Activated T-cell treated with anti-CD3 and anti-CD28 coated beads, Interleukin-2, amount 50 U/mL, for 4 hours (primary cell): Measurements from ENCODE around the gene SNTG2. TPM values are rescaled to one million over a fixed set of nuclear protein-coding genes. Genes with fewer than 3 reads are reported as not detected.

ENCODE experiments used
- ATAC-seq, 2 donors: fragments of 200-7000 bp; cut with Tn5 transposase; one replicate each; pipeline ENCODE4 v1.10.0; 2021
- DNase-seq: peaks from one replicate; pipeline ENCODE4 v3.0.0-alpha.2; 2020
- H3K27me3 Mint-ChIP-seq: one replicate; pipeline ENCODE4 v1.8.0; 2021; ENCODE audit warnings: low read depth, mixed read lengths
- H3K36me3 Mint-ChIP-seq: one replicate; pipeline ENCODE4 v1.8.0; 2022; ENCODE audit warnings: mixed read lengths; ENCODE audit not compliant: insufficient read depth
- H3K4me1 Mint-ChIP-seq: one replicate; pipeline ENCODE4 v1.8.0; 2021; ENCODE audit warnings: low read depth, mixed read lengths
- H3K4me3 Mint-ChIP-seq: one replicate; pipeline ENCODE4 v1.8.0; 2021; ENCODE audit warnings: mild to moderate bottlenecking, moderate library complexity, mixed read lengths
- H3K9me3 Mint-ChIP-seq: one replicate; pipeline ENCODE4 v1.8.0; 2021; ENCODE audit warnings: mixed read lengths
- total RNA-seq, 3 donors: library from RNA; stranded (reverse); gene quantifications; one replicate each; pipeline ENCODE4 v1.2.1, GENCODE V29; 2021

The SNTG2 gene
- total RNA-seq, 3 donors from 2014 or later = 0.22 to 1.0 (median 0.98) TPM

DNA sequence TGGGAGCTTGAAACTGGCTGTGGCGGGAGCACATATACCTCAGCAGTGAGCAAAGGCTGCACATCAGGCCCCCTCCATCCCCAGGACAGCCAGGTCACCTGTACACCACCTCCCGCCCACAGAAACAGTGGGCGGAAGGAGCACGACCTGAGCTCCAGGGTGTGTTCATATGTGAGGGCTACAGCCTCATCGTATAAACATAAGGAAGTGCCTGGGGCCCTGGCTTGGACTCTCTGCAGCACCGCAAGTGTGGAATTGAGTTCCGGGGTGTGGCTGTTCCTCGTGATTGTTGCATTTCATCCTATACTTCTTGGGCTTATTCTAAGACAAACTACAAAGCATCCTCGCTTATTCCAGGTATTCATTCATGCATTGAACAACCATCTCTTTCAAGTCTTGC, 402.5 kb downstream of the SNTG2 start:
- Mint-ChIP-seq H3K4me1 (no peaks in the 10 kb centered on the region), H3K27me3 (peaks cover 2% of the 10 kb centered on the region), H3K4me3 (no peak overlapping the region), H3K36me3 (no peaks in the 10 kb centered on the region), H3K9me3 (peaks cover 11% of the 10 kb centered on the region)
- no peak for ATAC-seq
- no peak for DNase-seq

GRCh38 chr2:1353543-1353942, 402.9 kb downstream of the SNTG2 start:
- Mint-ChIP-seq H3K4me3 (no peak overlapping the region), H3K9me3 (peaks cover 7% of the 10 kb centered on the region), H3K4me1 (no peaks in the 10 kb centered on the region), H3K36me3 (no peaks in the 10 kb centered on the region), H3K27me3 (peaks cover 2% of the 10 kb centered on the region)
- DNase-seq (no peak), ATAC-seq (no peak)

- H3K4me1 Mint-ChIP-seq = no peaks in the 10 kb centered on the region
- no peaks in the 10 kb centered on the region for H3K36me3 Mint-ChIP-seq
- no peaks in the 10 kb centered on the region for H3K9me3 Mint-ChIP-seq
- ATAC-seq (no peak), DNase-seq (no peak)
- peaks cover 2% of the 10 kb centered on the region for H3K27me3 Mint-ChIP-seq
- H3K4me3 Mint-ChIP-seq = no peak overlapping the region
Observed at GRCh38 chr2:1360144-1360543, 409.5 kb downstream of the SNTG2 start.

DNA sequence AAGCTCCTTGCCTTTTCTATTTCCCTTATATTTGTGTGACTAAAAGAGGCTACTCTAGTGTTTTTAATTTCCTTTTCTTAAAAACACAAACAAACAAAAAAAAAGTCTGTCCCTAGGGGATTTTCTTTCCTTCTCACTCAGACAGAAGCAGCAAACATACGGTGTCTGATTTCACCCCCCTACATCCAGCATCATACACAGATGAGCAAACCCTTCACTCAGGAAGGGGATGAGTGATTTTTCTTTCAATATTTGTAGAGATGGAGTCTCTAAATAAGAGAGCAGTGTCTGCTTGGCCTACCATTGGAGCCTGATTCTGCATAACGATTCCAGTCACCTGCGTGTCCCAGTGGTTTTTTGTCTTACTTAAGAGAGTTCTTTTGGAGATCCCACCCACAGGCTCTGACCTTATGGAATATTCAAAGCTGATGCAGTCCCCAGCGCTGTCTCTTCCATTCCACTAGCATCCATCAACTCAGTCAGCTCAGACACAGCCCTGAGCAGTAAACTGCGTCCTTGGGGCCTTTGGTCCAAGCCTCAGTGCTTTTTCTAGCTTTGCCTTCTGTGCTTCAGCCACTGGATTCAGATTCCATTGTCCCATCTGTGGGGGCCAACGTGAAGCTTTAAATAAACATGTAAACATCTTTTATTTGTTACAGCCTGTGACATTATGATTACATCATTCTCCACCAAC, 410.1 kb downstream of the SNTG2 start:
- no peak for ATAC-seq
- DNase-seq = no peak
- Mint-ChIP-seq H3K36me3 (no peaks in the 10 kb centered on the region), H3K4me3 (no peak overlapping the region), H3K9me3 (no peaks in the 10 kb centered on the region), H3K4me1 (no peaks in the 10 kb centered on the region), H3K27me3 (peaks cover 2% of the 10 kb centered on the region)

GRCh38 chr2:1363367-1363766, 412.7 kb downstream of the SNTG2 start:
- Mint-ChIP-seq H3K4me1 (peaks cover 7% of the 10 kb centered on the region), H3K4me3 (no peak overlapping the region)
- no peak for ATAC-seq

GRCh38 chr2:1366546-1367134, 416.0 kb downstream of the SNTG2 start:
- ATAC-seq (peak in 1 of 2 donors; percentile 43), DNase-seq (no peak)

More at GRCh38 chr2:1363367-1363766, 412.7 kb downstream of the SNTG2 start:
- H3K9me3 Mint-ChIP-seq = no peaks in the 10 kb centered on the region
- no peaks in the 10 kb centered on the region for H3K36me3 Mint-ChIP-seq
- H3K27me3 Mint-ChIP-seq = no peaks in the 10 kb centered on the region
- no peak for DNase-seq

GRCh38 chr2:1367601-1368000, 417.0 kb downstream of the SNTG2 start:
- Mint-ChIP-seq H3K4me1 (peaks cover 8% of the 10 kb centered on the region), H3K27me3 (no peaks in the 10 kb centered on the region), H3K4me3 (no peak overlapping the region), H3K36me3 (no peaks in the 10 kb centered on the region), H3K9me3 (no peaks in the 10 kb centered on the region)
- ATAC-seq (no peak), DNase-seq (no peak)

More at GRCh38 chr2:1366546-1367134, 416.0 kb downstream of the SNTG2 start:
- Mint-ChIP-seq H3K4me1 (peaks cover 7% of the 10 kb centered on the region), H3K4me3 (peak overlapping the region; percentile 24), H3K36me3 (no peaks in the 10 kb centered on the region), H3K27me3 (no peaks in the 10 kb centered on the region), H3K9me3 (no peaks in the 10 kb centered on the region)

GRCh38 chr2:1369905-1370304, 419.3 kb downstream of the SNTG2 start:
- no peaks in the 10 kb centered on the region for H3K9me3 Mint-ChIP-seq
- H3K4me1 Mint-ChIP-seq = peaks cover 8% of the 10 kb centered on the region
- H3K4me3 Mint-ChIP-seq = no peak overlapping the region
- H3K27me3 Mint-ChIP-seq = no peaks in the 10 kb centered on the region
- H3K36me3 Mint-ChIP-seq = no peaks in the 10 kb centered on the region
- ATAC-seq (no peak), DNase-seq (no peak)

- H3K4me3 Mint-ChIP-seq = no peak overlapping the region
Observed at GRCh38 chr2:1370461-1370860, 419.8 kb downstream of the SNTG2 start.

GRCh38 chr2:1371082-1371481, 420.4 kb downstream of the SNTG2 start:
- no peaks in the 10 kb centered on the region for H3K9me3 Mint-ChIP-seq
- H3K4me3 Mint-ChIP-seq = no peak overlapping the region
- H3K36me3 Mint-ChIP-seq = no peaks in the 10 kb centered on the region
- no peaks in the 10 kb centered on the region for H3K27me3 Mint-ChIP-seq
- peaks cover 5% of the 10 kb centered on the region for H3K4me1 Mint-ChIP-seq
- no peak for DNase-seq
- ATAC-seq = no peak

More at GRCh38 chr2:1370461-1370860, 419.8 kb downstream of the SNTG2 start:
- no peaks in the 10 kb centered on the region for H3K9me3 Mint-ChIP-seq
- DNase-seq (no peak), ATAC-seq (no peak)
- no peaks in the 10 kb centered on the region for H3K27me3 Mint-ChIP-seq
- peaks cover 8% of the 10 kb centered on the region for H3K4me1 Mint-ChIP-seq
- no peaks in the 10 kb centered on the region for H3K36me3 Mint-ChIP-seq

DNA sequence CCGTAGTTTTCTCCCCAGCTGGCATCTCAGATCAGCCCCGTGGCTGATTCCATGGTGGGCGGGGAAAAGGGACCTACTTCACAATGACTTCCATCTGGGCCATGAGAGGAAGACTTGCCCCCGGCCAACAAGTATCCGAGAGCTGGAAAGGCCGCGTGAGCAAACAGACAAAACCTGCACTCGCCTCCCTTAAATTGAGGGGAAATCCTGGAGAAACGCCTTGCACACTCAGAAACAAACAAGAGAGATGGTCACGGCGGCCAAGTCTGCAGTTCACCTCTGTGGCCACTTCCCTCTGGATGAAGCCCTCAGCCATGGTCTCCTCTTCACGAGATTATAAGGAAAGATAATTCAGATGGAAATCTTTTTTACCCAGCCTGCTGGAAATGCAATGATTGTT, 423.2 kb downstream of the SNTG2 start:
- H3K4me3 Mint-ChIP-seq = no peak overlapping the region
- no peaks in the 10 kb centered on the region for H3K27me3 Mint-ChIP-seq
- no peaks in the 10 kb centered on the region for H3K36me3 Mint-ChIP-seq
- peaks cover 1% of the 10 kb centered on the region for H3K4me1 Mint-ChIP-seq
- H3K9me3 Mint-ChIP-seq = no peaks in the 10 kb centered on the region
- DNase-seq = no peak
- ATAC-seq = no peak

GRCh38 chr2:1374287-1374686, 423.6 kb downstream of the SNTG2 start:
- no peak overlapping the region for H3K4me3 Mint-ChIP-seq
- ATAC-seq (no peak), DNase-seq (no peak)
- peaks cover 1% of the 10 kb centered on the region for H3K4me1 Mint-ChIP-seq
- H3K27me3 Mint-ChIP-seq = no peaks in the 10 kb centered on the region
- H3K9me3 Mint-ChIP-seq = no peaks in the 10 kb centered on the region
- H3K36me3 Mint-ChIP-seq = no peaks in the 10 kb centered on the region

DNA sequence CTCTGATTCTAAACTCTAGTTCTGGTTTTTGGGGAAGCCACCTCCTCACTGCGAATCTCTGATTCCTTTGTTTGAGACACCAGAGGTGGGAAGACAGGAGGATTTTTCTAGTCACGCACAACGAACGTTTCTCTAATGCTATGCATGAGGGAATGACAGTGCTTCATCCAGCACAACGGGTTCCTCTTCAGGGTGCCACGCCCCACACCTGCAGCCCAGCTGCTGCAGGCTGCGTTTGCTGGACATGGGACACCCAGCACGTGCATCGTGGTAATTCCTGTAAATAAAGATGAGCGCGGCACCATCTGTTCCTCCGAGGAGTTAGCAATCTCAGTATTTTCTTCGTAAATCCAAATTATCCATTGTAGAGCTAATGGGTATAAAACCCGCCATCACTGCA, 425.1 kb downstream of the SNTG2 start:
- ATAC-seq = no peak

DNA sequence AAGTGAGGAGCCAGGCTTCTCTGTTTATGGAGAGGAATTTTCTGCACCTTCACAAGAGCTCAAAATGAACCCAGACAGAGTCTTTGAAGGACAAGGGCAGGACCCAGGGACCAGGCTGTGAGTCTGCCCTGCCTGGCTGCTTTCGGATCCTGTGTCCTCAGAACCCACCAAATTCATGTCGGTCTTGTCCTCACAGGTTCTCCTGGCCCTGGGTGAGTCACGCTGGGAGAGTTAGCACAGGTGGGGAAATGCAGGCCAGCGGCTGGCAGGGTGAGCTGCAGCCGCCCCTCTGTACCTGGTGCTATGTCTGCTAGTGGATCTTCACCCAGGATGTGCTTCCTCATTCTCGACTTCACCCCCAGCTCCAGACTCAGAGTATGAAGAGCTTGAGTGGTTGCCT, 426.8 kb downstream of the SNTG2 start:
- Mint-ChIP-seq H3K4me3 (no peak overlapping the region), H3K27me3 (no peaks in the 10 kb centered on the region), H3K9me3 (no peaks in the 10 kb centered on the region), H3K36me3 (no peaks in the 10 kb centered on the region), H3K4me1 (no peaks in the 10 kb centered on the region)
- DNase-seq = no peak
- no peak for ATAC-seq

More for the DNA sequence above, 425.1 kb downstream of the SNTG2 start:
- Mint-ChIP-seq H3K27me3 (no peaks in the 10 kb centered on the region), H3K4me3 (no peak overlapping the region), H3K9me3 (no peaks in the 10 kb centered on the region), H3K4me1 (peaks cover 1% of the 10 kb centered on the region), H3K36me3 (no peaks in the 10 kb centered on the region)
- no peak for DNase-seq

GRCh38 chr2:1378456-1379150, 428.0 kb downstream of the SNTG2 start:
- no peak for ATAC-seq
- Mint-ChIP-seq H3K9me3 (no peaks in the 10 kb centered on the region), H3K4me1 (no peaks in the 10 kb centered on the region), H3K27me3 (no peaks in the 10 kb centered on the region), H3K4me3 (no peak overlapping the region), H3K36me3 (no peaks in the 10 kb centered on the region)
- no peak for DNase-seq
